HG02938 (cell line): ENCODE data around the gene ZDHHC12.
"Not testable (repeated sequence)": the region's sequence is repeated elsewhere in the genome, so short reads cannot be mapped to it uniquely, and the experiment has no call there.

Experiments used
- ATAC-seq: cut with Tn5 transposase; IDR thresholded peaks from one replicate; pipeline ENCODE4 v1.9.1; 2021; ENCODE audit warnings: mild to moderate bottlenecking, moderate library complexity; ENCODE audit not compliant: unreplicated experiment

ZDHHC12 gene

GRCh38 chr9:128712451-128713410 is 11.2 kb downstream of the ZDHHC12 start:
- ATAC-seq = no peak

GRCh38 chr9:128707446-128707845 is 16.5 kb downstream of the ZDHHC12 start:
- no peak for ATAC-seq

GRCh38 chr9:128706671-128707381 is 17.1 kb downstream of the ZDHHC12 start:
- no peak for ATAC-seq

GRCh38 chr9:128706045-128706444 is 17.9 kb downstream of the ZDHHC12 start:
- ATAC-seq = no peak

GRCh38 chr9:128705051-128705965 is 18.6 kb downstream of the ZDHHC12 start:
- ATAC-seq = no peak

GRCh38 chr9:128704356-128704670 is 19.6 kb downstream of the ZDHHC12 start:
- ATAC-seq = no peak

- no peak for ATAC-seq
These were observed 20.1 kb downstream of the ZDHHC12 start for GRCh38 chr9:128703616-128704355.

- ATAC-seq = peak; percentile 19
These were observed 20.8 kb downstream of the ZDHHC12 start for GRCh38 chr9:128702949-128703615.

- ATAC-seq = peak; percentile 53
These were observed 21.4 kb downstream of the ZDHHC12 start, which contains the start of gene PKN3 for GRCh38 chr9:128702445-128702948. Gene PKN3 (plus strand): TSS chr9:128702503. CDS start chr9:128702916, 413 bp downstream.

GRCh38 chr9:128701227-128701854 is 22.6 kb downstream of the ZDHHC12 start:
- ATAC-seq = no peak

- not testable (repeated sequence) for ATAC-seq
These were observed 24.7 kb downstream of the ZDHHC12 start for GRCh38 chr9:128699096-128699795.

- no peak for ATAC-seq
These were observed 26.8 kb downstream of the ZDHHC12 start for GRCh38 chr9:128696923-128697707.

- ATAC-seq = no peak
These were observed 29.6 kb downstream of the ZDHHC12 start for GRCh38 chr9:128694344-128694743.

- not testable (repeated sequence) for ATAC-seq
These were observed 30.2 kb downstream of the ZDHHC12 start for GRCh38 chr9:128693738-128694137.

- ATAC-seq = no peak
These were observed 33.3 kb downstream of the ZDHHC12 start for GRCh38 chr9:128690684-128691034.

GRCh38 chr9:128689820-128690683 is 33.9 kb downstream of the ZDHHC12 start:
- no peak for ATAC-seq

GRCh38 chr9:128689293-128689774 is 34.6 kb downstream of the ZDHHC12 start:
- ATAC-seq = peak; percentile 13
